ENCODE measurements around the gene CCDC57.

CCDC57 gene

GRCh38 chr17:82246365-82247181 lies 33.9 kb upstream of the CCDC57 start:
- DNase-seq (ENCODE audit: low spot score), result no peak

GRCh38 chr17:82246040-82246364 lies 33.4 kb upstream of the CCDC57 start:
- no peak for DNase-seq (ENCODE audit: low spot score)

GRCh38 chr17:82245134-82246039 lies 32.7 kb upstream of the CCDC57 start:
- DNase-seq (ENCODE audit: low spot score), result no peak

- no peak for DNase-seq (ENCODE audit: low spot score)
Observed at GRCh38 chr17:82244413-82245133, 31.9 kb upstream of the CCDC57 start.

DNA sequence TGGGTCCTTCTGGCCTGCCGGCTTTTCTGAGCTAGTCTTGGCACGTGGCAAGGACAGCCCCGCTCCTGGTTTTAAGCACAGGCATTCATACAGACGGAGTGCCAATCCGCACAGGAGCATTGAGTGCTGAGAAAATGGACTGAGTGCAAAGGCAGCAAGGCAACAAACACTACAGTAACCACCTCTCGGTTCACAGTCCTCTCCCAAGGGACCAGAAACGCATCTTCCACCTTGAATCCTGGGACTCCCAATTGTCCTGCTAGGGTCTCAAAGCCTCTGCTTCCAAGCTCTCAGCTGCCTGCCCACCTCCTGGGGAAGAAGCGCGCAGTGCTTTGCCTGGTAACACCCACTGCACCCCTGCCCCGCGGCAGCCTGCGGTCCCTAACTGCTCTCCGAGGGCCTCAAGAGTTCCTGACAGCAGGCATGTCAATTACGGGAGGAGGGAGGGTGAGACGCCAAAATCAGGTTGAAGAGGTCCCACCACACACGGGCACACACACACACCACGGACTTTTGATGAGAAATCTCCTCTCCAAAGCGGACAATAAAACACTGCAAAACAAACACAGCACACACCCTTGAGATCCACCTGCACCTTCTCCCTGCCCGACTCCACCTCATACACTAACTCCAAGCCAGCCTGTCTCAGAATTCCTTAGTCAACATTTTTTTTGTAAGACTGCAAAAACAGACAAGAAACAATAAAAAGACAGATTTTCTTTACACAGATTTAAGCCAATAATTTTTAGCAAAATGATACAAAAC lies 31.2 kb upstream of the CCDC57 start:
- no peak for DNase-seq (ENCODE audit: low spot score)

- DNase-seq (ENCODE audit: low spot score), result no peak
Observed at GRCh38 chr17:82242977-82243647, 30.5 kb upstream of the CCDC57 start.

GRCh38 chr17:82242698-82242976 lies 30.0 kb upstream of the CCDC57 start:
- no peak for DNase-seq (ENCODE audit: low spot score)

- DNase-seq (ENCODE audit: low spot score), result no peak
Observed at GRCh38 chr17:82241926-82242697, 29.5 kb upstream of the CCDC57 start.

DNA sequence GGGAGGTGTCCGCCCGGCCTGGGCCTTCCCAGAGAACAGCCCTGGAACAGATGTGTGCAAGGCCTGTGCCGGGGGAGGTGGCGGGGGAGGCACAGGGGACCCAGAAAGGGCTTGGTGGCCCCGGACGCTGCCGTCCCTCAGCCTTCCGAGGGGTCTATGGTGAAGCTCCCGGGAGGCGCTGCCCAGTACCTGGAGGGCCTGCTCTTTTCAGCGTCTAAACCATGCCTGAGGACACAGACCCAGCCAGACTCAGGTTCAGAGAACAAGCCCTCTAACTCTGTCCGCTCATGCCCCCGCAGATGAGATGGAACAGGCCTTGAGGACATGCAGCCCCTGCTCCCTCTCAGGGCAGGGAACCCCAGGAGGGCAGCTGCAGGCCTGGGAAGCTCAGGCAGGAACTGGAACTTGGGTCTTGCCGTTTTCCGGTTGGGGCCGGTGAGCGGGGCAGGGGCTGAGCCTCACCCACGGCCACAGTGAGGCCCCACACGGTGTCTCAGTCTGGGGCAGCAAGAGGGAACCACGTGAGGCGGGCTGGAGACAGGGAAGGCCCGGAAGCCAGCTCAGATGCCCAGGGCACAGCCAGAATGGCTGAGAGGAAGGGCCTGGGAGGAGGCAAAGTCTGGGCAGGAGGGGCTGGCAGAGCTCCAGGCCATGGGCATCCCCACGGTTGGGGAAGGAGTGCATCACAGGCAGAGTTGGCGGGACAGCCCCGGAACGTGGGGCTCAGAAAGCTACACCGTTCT lies 28.7 kb upstream of the CCDC57 start:
- no peak for DNase-seq (ENCODE audit: low spot score)

DNA sequence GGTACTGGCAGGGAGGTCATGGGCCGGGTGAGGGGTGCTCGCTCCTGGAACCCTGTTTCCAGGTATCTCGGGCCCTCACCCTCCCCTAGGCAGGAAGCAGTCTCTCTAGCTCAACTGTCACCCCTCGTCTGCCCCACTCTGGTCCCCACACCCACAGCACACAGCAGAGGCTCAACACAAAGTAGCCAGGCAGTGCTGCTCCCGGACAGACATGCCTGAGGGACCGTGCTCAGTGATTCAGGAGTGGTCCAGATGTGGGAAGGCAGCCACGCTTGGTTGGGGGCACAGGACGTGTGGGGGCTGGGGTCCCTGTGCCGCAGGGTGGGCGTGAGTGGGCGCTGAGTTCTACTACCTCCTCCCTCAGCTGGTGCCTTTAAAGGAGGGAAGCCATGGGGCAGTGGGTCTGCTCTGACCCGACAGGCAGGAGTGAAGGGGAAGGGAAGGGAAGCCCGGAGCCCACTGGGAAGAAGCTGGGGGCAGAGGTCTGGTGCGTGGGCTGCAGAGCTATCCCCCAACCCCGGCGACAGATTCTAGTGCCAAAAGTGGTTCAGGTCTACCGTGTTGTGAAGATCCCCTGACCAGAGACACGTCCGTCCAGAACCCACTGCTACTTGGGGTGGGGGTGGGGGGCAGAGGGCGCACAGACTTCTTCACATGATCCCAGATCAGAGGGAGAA lies 28.0 kb upstream of the CCDC57 start:
- no peak for DNase-seq (ENCODE audit: low spot score)

DNA sequence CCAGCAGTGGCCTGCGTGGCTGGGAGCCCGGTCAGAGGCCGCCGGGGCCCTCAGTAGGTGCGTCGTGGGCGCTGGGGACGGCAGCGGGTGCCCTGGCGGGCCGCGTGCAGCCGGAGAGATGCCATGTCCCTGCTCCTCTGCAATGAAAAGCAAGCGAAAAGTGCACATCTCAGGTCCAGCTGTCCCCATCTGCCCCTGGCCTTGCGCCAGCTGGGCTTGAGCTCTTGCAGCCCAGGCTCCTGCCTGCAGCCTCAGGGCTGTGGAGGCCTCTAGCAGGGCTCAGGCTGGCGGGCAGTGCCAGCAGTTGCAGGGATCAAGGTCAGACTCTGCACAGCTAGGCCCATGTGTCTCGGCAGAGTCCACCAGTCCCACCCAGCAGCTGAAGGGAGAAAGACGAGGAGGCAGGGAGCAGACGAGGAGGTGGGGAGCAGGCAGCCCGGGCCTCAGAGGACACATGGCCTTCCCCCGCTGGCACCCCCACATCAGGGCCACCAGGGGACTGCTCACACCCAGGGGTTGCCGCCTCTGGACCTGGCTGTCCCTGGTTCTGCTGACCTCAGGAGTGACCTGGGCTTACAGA lies 27.4 kb upstream of the CCDC57 start:
- DNase-seq (ENCODE audit: low spot score), result no peak

DNA sequence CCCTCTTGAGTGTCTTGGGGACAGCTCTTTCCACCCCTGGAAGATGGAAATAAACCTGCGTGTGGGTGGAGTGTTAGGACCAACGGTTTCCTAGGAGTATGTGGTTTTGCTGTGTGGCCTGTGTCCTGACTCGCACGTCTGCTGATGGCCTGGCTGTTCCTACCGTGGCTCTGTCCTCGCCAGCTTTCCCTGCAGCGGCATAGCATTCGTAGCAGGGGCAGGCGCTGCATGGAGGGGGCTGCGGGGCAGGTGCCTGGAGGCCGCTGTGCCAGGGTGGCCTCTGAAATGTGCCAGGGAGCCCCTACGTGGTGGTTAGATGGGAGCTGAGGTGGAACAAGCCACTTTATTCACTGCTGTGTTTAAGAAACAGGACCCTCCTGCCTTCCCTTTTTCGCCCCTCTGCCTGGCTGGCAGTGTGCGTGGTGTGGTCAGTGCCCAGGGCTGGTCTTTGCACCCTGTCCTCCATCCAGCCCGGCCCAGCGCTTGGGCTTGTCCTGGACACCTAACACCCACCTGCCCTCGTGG lies 26.8 kb upstream of the CCDC57 start:
- DNase-seq (ENCODE audit: low spot score), result no peak

GRCh38 chr17:82238472-82239201 lies 26.0 kb upstream of the CCDC57 start:
- no peak for DNase-seq (ENCODE audit: low spot score)

DNA sequence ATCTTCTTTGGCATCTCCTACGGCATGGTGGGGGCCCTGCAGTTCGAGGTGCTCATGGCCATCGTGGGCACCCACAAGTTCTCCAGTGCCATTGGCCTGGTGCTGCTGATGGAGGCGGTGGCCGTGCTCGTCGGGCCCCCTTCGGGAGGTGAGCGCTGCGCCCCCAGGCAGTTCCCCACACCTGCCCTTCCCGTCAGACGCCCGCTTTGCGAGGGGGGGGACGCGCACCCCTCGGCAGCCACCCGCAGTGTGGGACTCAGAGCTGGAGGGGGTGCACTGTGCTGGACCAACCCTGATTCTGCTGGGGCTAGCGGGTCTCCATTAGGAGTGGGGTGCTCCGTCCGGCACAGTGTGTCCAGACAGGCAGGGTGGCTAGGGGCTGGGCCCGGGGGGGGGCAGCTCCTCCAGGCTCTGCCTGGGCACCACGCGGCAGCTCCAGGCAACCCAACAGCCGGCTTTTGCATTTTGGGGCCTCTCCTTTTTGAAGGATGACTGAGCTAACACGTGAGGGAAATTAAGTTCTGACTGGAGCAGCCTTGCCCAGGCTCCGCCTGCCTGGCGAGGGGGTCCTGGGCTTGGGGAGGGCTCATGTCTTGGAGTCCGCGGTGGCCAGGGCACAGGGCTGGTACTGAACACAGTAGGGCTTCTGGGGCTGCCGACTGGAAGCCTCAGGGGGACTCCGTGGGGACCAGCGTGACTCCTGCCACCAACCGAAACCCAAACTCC lies 25.3 kb upstream of the CCDC57 start:
- no peak for DNase-seq (ENCODE audit: low spot score)

DNA sequence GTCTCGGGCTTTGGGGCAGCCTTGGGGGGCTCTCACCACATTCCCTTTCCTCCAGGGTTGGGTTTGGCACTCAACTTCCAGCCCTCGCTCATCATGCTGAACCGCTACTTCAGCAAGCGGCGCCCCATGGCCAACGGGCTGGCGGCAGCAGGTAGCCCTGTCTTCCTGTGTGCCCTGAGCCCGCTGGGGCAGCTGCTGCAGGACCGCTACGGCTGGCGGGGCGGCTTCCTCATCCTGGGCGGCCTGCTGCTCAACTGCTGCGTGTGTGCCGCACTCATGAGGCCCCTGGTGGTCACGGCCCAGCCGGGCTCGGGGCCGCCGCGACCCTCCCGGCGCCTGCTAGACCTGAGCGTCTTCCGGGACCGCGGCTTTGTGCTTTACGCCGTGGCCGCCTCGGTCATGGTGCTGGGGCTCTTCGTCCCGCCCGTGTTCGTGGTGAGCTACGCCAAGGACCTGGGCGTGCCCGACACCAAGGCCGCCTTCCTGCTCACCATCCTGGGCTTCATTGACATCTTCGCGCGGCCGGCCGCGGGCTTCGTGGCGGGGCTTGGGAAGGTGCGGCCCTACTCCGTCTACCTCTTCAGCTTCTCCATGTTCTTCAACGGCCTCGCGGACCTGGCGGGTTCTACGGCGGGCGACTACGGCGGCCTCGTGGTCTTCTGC lies 24.6 kb upstream of the CCDC57 start:
- DNase-seq (ENCODE audit: low spot score), result no peak

DNA sequence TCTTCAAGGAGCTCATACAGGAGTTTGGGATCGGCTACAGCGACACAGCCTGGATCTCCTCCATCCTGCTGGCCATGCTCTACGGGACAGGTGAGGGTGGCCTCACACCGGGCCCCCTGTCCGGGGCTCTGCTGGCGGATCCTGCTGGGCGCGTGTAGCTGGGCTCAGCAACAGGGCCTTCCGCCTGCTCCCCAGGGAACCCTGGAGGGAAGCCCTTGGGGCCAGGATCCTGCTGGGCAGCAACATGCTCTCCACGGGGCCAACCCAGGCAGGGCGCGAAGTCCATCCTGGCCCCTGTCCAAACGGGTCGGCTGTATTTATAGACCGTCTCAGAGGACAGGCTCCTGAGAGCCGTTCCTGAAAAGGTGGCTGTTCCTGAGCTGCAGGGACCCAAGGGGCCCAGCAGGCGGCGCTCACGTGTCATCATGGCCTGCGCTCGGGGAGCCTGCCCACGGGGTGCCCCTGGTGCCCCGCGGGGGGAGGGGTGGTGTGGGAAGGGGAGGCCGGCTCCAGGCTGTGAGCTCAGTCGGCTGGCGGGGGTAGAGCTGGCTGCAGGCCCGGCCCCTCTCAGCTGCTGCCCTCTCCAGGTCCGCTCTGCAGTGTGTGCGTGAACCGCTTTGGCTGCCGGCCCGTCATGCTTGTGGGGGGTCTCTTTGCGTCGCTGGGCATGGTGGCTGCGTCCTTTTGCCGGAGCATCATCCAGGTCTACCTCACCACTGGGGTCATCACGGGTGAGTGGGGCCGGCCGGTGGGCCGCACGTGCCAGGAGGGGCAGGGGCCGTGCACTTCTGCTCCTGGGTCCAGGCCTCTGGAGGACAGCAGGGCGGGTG lies 23.7 kb upstream of the CCDC57 start:
- DNase-seq (ENCODE audit: low spot score), result no peak

All from LoVo (cell line).